Right cardiac atrium (tissue), 5 donors: ENCODE data around the gene CFAP221. TPM values are rescaled to one million over a fixed set of nuclear protein-coding genes. Genes with fewer than 3 reads are reported as not detected.

Source experiments
- ATAC-seq, 2 donors: fragments of 200-7000 bp; cut with Tn5 transposase; one replicate each; pipeline versions ENCODE4 v1.8.0 to v1.9.1; 2020; ENCODE audit warnings: moderate library complexity in 2 of 2, mild to moderate bottlenecking in 1 of 2
- DNase-seq, 3 donors: peaks; one replicate each; pipeline ENCODE4 v3.0.0-alpha.2; 2020
- H3K27ac ChIP-seq: one replicate; pipeline ENCODE4 v1.5.1; 2013; ENCODE audit warnings: mild to moderate bottlenecking, low read length, control low read depth, moderate library complexity
- H3K27me3 ChIP-seq: one replicate; pipeline ENCODE4 v1.6.1; 2013; ENCODE audit not compliant: control insufficient read depth, insufficient read depth
- H3K4me1 ChIP-seq: one replicate; pipeline ENCODE4 v1.6.1; 2013; ENCODE audit warnings: low read length; ENCODE audit not compliant: control insufficient read depth, insufficient read depth
- H3K4me3 ChIP-seq: one replicate; pipeline ENCODE4 v1.5.1; 2013; ENCODE audit warnings: low read length, control low read depth
- H3K9me3 ChIP-seq: one replicate; pipeline ENCODE4 v1.6.1; 2013; ENCODE audit warnings: low read length; ENCODE audit not compliant: control insufficient read depth
- WGBS: extraction: QIAGEN DNeasy Blood & Tissue Kit; methylation state at CpG from one replicate; pipeline ENCODE4 v1.1.7; 2013; 5-methylcytosine and 5-hydroxymethylcytosine counted together
- intact Hi-C, 4 donors: fragments of 100-400 bp; cut with DNase I; formaldehyde crosslinking; loops; one replicate each; pipeline versions ENCODE4 v1.11.0 to v1.14.0; 2022 to 2023
- polyA plus RNA-seq: library from polyadenylated mRNA; stranded (reverse); fragments of 200-250 nt; gene quantifications from one replicate; pipeline ENCODE4 v1.2.3, GENCODE V29; 2013
- total RNA-seq, 4 donors: library from RNA; stranded (reverse); fragmentation: NEBNext Ultra II Directional; extraction: Animal tissue kit (Norgen Biotek cat#: 25700); gene quantifications; one replicate each; pipeline ENCODE4 v1.2.1, GENCODE V29; 2021
- donor health status: healthy with polysubstance abuse.
- donor health status: DM: no; HTN: yes; CAD: no.
- donor health status: DM: no; HTN: no; CAD: no.
- donor health status: DM: no; HTN: yes; CAD: no; lungs with severe emphysema.
- donor health status: DM: yes; HTN: yes; CAD: no.

The CFAP221 gene
- total and polyA plus RNA-seq, 5 donors, result 0.63 to 3.7 (median 2.1) TPM

DNA sequence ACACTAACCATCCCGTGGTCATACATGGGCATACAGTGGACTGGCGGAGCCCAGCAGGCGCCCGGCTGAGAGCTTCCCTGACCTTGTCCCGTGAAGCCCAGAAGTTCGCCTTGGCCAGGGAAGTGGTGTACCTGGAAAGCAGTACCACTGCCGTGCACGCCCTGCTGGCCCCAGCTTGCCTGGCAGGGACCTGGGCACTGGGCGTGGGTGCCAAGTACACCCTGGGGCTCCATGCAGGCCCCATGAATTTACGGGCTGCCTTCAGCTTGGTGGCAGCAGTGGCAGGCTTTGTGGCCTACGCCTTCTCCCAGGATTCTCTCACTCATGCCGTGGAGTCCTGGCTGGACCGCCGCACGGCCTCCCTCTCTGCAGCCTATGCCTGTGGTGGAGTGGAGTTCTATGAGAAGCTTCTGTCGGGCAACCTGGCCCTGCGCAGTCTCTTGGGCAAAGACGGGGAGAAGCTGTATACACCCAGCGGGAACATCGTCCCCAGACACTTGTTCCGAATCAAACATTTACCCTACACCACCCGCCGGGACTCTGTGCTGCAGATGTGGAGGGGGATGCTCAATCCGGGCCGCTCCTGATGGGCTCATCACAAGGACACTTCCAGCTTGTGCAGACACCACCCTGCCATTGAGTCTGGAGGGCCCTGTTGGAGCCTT lies 137.1 kb downstream of the CFAP221 start:
- peaks cover 3% of the 10 kb centered on the region for H3K4me1 ChIP-seq
- no peaks in the 10 kb centered on the region for H3K27me3 ChIP-seq
- WGBS, result 92% methylated on average over 25 of the region's 25 CpGs
- ATAC-seq (no peak), DNase-seq (no peak)
- no peak overlapping the region for H3K27ac ChIP-seq
- no peaks in the 10 kb centered on the region for H3K9me3 ChIP-seq
- intact Hi-C loops, result no loop called here
- H3K4me3 ChIP-seq, result no peak overlapping the region

GRCh38 chr2:119681868-119682220 lies 137.6 kb downstream of the CFAP221 start:
- DNase-seq, result no peak
- ATAC-seq, result no peak
- Histone ChIP-seq H3K27me3 (no peaks in the 10 kb centered on the region), H3K4me1 (peaks cover 3% of the 10 kb centered on the region), H3K4me3 (no peak overlapping the region), H3K9me3 (no peaks in the 10 kb centered on the region), H3K27ac (no peak overlapping the region)
- intact Hi-C loops, result no loop called here
- 61% methylated on average over 4 of the region's 4 CpGs for WGBS

GRCh38 chr2:119682578-119682977 lies 138.3 kb downstream of the CFAP221 start:
- intact Hi-C loops, result no loop called here
- 89% methylated on average over 8 of the region's 8 CpGs for WGBS
- no peak for DNase-seq

DNA sequence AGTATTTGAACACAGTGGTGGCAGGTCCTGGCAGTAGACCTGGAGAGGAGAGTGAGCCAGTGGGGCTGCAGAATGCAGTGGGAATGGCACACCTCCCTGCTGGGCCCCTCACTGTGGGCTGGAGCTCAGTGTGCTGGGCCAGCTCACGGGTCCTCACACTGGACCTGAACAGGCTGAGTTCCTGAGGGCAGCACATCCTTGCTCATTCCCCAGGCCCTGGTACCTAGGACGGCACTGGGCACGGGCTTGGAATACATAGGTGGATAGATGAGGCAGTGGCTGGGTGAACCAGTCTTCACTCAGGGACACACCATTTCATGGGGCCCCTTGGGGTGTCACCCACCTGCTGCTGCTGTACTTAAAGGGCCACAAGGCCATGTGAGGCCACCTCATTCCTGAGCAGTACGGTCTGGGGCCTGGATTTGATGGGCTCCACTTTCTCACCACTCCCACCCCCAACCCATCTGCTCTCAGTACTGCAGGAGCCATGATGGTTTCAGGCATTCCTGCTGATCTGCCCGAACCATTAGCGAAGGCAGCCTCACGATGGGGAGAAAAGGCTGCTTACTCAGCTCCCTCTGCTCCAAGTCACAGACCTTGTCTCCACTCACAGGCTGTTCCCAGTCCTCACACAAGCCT lies 138.9 kb downstream of the CFAP221 start:
- intact Hi-C loops, result no loop called here
- no peak for DNase-seq
- WGBS, result 90% methylated on average over 7 of the region's 7 CpGs
- Histone ChIP-seq H3K9me3 (no peaks in the 10 kb centered on the region), H3K4me3 (no peak overlapping the region), H3K27ac (no peak overlapping the region), H3K27me3 (no peaks in the 10 kb centered on the region), H3K4me1 (peaks cover 3% of the 10 kb centered on the region)
- no peak for ATAC-seq

More at GRCh38 chr2:119682578-119682977, 138.3 kb downstream of the CFAP221 start:
- no peak overlapping the region for H3K4me3 ChIP-seq
- H3K4me1 ChIP-seq, result peaks cover 3% of the 10 kb centered on the region
- H3K27me3 ChIP-seq, result no peaks in the 10 kb centered on the region
- no peak overlapping the region for H3K27ac ChIP-seq
- no peak for ATAC-seq
- H3K9me3 ChIP-seq, result no peaks in the 10 kb centered on the region

DNA sequence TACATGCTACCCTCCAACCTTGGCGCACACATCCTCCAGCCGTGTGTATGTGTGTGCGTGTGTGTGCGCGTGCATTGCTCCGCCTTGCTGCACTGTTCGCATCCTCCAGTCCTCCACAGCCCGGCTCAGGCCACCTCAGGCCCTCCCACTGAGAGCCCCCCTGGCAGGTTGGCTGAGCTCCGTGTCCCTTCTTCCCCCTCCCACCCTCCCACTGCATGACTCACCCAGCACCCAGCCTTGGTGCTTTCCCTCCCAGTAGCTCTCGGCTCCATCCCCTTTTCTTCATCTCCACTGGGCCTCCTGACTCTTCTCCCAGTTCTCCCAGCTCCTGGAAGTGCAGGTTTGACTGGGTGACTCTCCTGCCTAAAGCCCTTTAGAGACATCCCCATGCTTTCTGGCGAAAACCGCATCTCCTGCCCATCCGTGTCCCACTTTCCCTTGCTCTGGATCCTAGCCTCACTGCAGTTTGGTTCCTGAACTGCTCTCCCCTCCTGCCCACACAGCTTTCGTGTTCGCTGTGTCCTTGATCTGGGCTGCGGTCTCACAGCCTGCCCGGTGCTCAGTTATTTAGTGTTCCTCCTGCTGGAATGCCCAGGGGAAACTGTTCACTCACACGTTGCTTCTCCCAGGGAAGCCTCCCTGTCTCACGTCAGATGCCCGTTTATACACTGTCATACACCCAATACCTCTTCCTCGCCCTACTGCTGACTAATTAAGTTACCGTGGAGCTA lies 139.6 kb downstream of the CFAP221 start:
- 75% methylated on average over 22 of the region's 22 CpGs for WGBS
- intact Hi-C loops, result no loop called here
- H3K27me3 ChIP-seq, result no peaks in the 10 kb centered on the region
- H3K27ac ChIP-seq, result no peak overlapping the region
- no peak for ATAC-seq
- H3K4me1 ChIP-seq, result peaks cover 3% of the 10 kb centered on the region
- no peak overlapping the region for H3K4me3 ChIP-seq
- no peak for DNase-seq
- no peaks in the 10 kb centered on the region for H3K9me3 ChIP-seq

GRCh38 chr2:119684518-119684917 lies 140.3 kb downstream of the CFAP221 start:
- WGBS, result 81% methylated on average over 3 of the region's 3 CpGs
- H3K27ac ChIP-seq, result no peak overlapping the region
- no peaks in the 10 kb centered on the region for H3K9me3 ChIP-seq

DNA sequence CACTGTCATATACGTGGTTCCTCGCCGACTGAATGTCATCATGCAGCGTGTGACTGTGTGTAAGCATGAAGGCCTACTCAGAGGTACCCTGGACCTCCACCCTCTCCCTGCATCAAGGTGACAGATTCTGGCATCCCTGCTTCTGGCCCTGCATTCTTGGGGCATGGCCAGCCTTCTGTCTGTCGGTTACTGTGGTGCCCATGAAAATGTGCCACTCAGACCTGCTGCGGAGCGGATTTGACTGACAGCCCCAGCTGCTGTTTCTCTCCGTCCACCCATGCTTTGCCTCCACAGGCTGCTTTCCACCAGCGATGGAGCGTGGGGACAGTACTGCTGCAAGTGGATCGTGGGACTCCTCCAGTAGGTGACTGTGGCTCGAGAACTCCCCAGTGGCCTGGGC lies 144.4 kb downstream of the CFAP221 start:
- H3K27ac ChIP-seq, result no peak overlapping the region
- ATAC-seq (no peak), DNase-seq (no peak)
- no peak overlapping the region for H3K4me3 ChIP-seq
- H3K9me3 ChIP-seq, result no peaks in the 10 kb centered on the region
- no peaks in the 10 kb centered on the region for H3K27me3 ChIP-seq
- intact Hi-C loops, result no loop called here
- WGBS, result 90% methylated on average over 12 of the region's 12 CpGs
- no peaks in the 10 kb centered on the region for H3K4me1 ChIP-seq

More at GRCh38 chr2:119684518-119684917, 140.3 kb downstream of the CFAP221 start:
- intact Hi-C loops, result no loop called here
- Histone ChIP-seq H3K27me3 (no peaks in the 10 kb centered on the region), H3K4me1 (peaks cover 3% of the 10 kb centered on the region), H3K4me3 (no peak overlapping the region)
- ATAC-seq (no peak), DNase-seq (no peak)

- Histone ChIP-seq H3K4me3 (no peak overlapping the region), H3K9me3 (no peaks in the 10 kb centered on the region), H3K27me3 (no peaks in the 10 kb centered on the region), H3K27ac (no peak overlapping the region), H3K4me1 (no peaks in the 10 kb centered on the region)
- ATAC-seq, result no peak
- intact Hi-C loops, result no loop called here
- 83% methylated on average over 4 of the region's 4 CpGs for WGBS
- no peak for DNase-seq
These were observed 145.0 kb downstream of the CFAP221 start for GRCh38 chr2:119689218-119689617.

- DNase-seq, result no peak
- no peak overlapping the region for H3K4me3 ChIP-seq
- WGBS, result 77% methylated on average over 7 of the region's 7 CpGs
- H3K4me1 ChIP-seq, result no peaks in the 10 kb centered on the region
- no peak overlapping the region for H3K27ac ChIP-seq
- ATAC-seq, result no peak
- H3K27me3 ChIP-seq, result no peaks in the 10 kb centered on the region
- intact Hi-C loops, result no loop called here
- H3K9me3 ChIP-seq, result no peaks in the 10 kb centered on the region
These were observed 146.9 kb downstream of the CFAP221 start for GRCh38 chr2:119691189-119691588.

DNA sequence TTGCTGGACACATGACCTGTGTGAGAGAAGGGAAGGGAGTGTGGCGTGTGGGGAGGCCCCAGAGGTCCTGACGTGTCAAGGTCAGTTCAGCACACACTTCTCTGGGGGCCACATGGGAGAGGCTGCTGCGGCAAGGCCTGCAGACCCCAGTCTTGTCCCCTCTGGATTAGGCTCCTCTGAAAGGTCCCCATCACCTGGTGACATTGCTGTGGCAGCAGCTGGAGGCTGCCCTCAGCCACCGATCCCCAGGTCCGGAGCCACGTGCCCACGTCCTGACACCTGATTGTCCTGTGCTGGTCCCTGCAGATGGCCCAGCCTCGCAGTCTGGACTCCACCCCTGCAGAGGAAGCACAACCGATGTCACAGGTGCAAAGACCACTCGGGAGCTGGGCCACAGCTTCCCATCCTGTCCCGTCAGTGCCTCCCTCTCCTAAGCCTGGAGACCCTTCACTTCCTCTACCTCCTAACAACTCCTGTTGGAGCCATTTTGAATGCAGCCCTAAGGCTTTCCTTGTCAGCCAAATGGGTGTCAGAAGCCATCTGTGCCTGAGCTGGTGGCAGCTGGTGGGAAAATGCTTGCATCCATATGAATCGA lies 147.5 kb downstream of the CFAP221 start:
- Histone ChIP-seq H3K9me3 (no peaks in the 10 kb centered on the region), H3K4me1 (no peaks in the 10 kb centered on the region), H3K4me3 (no peak overlapping the region), H3K27ac (no peak overlapping the region), H3K27me3 (no peaks in the 10 kb centered on the region)
- ATAC-seq, result no peak
- DNase-seq, result no peak
- intact Hi-C loops, result no loop called here
- WGBS, result 81% methylated on average over 12 of the region's 12 CpGs

DNA sequence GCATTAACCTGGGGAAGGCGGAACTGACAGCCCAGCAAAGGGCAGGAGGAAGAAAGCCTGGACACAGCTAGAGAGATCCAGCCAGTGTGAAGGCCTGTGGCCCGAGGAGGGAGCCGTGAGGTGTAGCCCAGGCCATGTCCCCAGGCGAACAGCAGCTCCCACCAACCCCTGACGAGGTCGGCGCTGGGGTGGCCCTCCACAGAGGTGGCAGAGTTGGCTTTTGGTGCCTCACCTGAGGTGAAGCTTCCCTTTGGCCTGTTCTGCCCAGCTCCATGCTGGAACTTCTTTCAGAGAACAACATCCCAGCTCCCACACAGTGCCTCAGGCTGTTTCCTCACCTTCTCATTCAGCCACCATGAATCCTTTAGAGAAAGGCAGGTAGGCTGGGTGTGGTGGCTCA lies 148.1 kb downstream of the CFAP221 start:
- no peaks in the 10 kb centered on the region for H3K9me3 ChIP-seq
- H3K27me3 ChIP-seq, result no peaks in the 10 kb centered on the region
- no peak overlapping the region for H3K27ac ChIP-seq
- ATAC-seq, result no peak
- DNase-seq, result no peak
- H3K4me3 ChIP-seq, result no peak overlapping the region
- intact Hi-C loops, result no loop called here
- 94% methylated on average over 7 of the region's 7 CpGs for WGBS
- H3K4me1 ChIP-seq, result no peaks in the 10 kb centered on the region
